Body of pancreas (tissue), 4 donors: Measurements from ENCODE around the gene IGSF23. TPM values are rescaled to one million over a fixed set of nuclear protein-coding genes. Genes with fewer than 3 reads are reported as not detected.
A peak's percentile ranks its signal among the peaks of the same experiment; 100 is the strongest.

Experiments
- ATAC-seq: fragments of 150-250 bp; one replicate; pipeline ENCODE4 v1.9.1; 2016
- DNase-seq, 4 donors: peaks; one replicate each; pipeline ENCODE4 v3.0.0-alpha.2; 2019
- H3K27ac ChIP-seq, 4 donors: fragments of 200-600 bp; sonication (generic); 1 replicate in 3 of 4; 2 replicates in 1 of 4; pipeline versions ENCODE4 v1.5.1 to v1.6.1; 2016 to 2019; ENCODE audit warnings: mild to moderate bottlenecking in 1 of 4, mixed read lengths in 1 of 4, moderate library complexity in 1 of 4
- H3K27me3 ChIP-seq, 2 donors: fragments of 200-600 bp; sonication (generic); one replicate each; pipeline ENCODE4 v1.6.0; 2016; ENCODE audit warnings: mild to moderate bottlenecking in 1 of 2
- H3K36me3 ChIP-seq, 2 donors: fragments of 200-600 bp; sonication (generic); replicated peaks in 1 of 2; 2 replicates each; pipeline ENCODE4 v1.5.1; 2016; ENCODE audit warnings: low read depth in 2 of 2; ENCODE audit not compliant: insufficient read depth in 1 of 2
- H3K4me1 ChIP-seq: fragments of 200-600 bp; sonication (generic); one replicate; pipeline ENCODE4 v1.6.0; 2016
- H3K4me3 ChIP-seq, 2 donors: fragments of 200-600 bp; sonication (generic); 1 replicate in 1 of 2; 2 replicates in 1 of 2; pipeline ENCODE4 v1.5.1; 2016 to 2019
- H3K9me3 ChIP-seq, 3 donors: fragments of 200-600 bp; sonication (generic); 1 replicate in 2 of 3; 2 replicates in 1 of 3; pipeline ENCODE4 v1.5.1; 2016
- POLR2A ChIP-seq, 3 donors: fragments of 450-650 bp; IDR thresholded peaks; one replicate each; pipeline ENCODE4 v1.6.1; 2016; ENCODE audit warnings: antibody characterized with exemption in 3 of 3, mild to moderate bottlenecking in 2 of 3
- WGBS, 2 donors: methylation state at CpG; one replicate each; pipeline ENCODE4 v1.1.5; 2017; 5-methylcytosine and 5-hydroxymethylcytosine counted together
- intact Hi-C: fragments of 100-400 bp; cut with DNase I; formaldehyde crosslinking; loops from one replicate; pipeline ENCODE4 v1.15.1; 2023
- total RNA-seq, 2 donors: library from RNA; depleted of rRNA; stranded (reverse); fragments of >200 nt; gene quantifications; one replicate each; pipeline ENCODE4 v1.1.0, GENCODE V29; 2016
- TF ChIP-seq, protein P1 (sequence below), 7 experiments: fragments of 450-650 bp in 4 of 7; fragments of 200-600 bp in 3 of 7; sonication (generic) in 3 of 7; IDR thresholded peaks; one replicate each; pipeline ENCODE4 v1.5.1; 2016 to 2019; ENCODE audit warnings: antibody characterized with exemption in 7 of 7

IGSF23 gene
- total RNA-seq, 2 donors from 2014 or later, result 3.1 TPM; not detected in 1

DNA sequence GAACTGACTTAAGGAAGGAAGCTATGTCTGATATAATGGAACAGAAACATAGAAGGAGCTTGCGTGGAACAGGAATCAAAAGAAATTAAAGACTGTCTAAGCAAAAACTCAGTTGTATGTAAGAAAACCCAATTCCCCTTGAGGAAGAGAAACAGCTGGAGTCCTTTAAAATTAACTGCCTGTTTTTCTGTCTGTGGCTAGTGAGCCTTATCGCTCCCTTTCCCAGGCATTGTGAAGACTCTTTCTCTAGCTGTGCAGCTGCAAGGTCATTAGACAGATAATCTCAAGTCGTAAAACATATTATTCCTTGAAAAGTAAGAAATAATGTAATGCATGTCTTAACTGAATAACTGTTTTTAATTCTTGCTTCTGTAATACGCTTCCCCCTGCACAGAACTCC, 39.7 kb upstream of the IGSF23 start:
- Histone ChIP-seq H3K27me3 (no peaks in the 10 kb centered on the region), H3K4me3 (no peak overlapping the region), H3K36me3 (no peaks in the 10 kb centered on the region), H3K4me1 (no peaks in the 10 kb centered on the region), H3K9me3 (no peaks in the 10 kb centered on the region), H3K27ac (no peak overlapping the region)
- DNase-seq (no peak), ATAC-seq (no peak)
- no peak for TF ChIP-seq POLR2A (IDR thresholded peaks at IDR 0.05)
- TF ChIP-seq, protein P1, sequence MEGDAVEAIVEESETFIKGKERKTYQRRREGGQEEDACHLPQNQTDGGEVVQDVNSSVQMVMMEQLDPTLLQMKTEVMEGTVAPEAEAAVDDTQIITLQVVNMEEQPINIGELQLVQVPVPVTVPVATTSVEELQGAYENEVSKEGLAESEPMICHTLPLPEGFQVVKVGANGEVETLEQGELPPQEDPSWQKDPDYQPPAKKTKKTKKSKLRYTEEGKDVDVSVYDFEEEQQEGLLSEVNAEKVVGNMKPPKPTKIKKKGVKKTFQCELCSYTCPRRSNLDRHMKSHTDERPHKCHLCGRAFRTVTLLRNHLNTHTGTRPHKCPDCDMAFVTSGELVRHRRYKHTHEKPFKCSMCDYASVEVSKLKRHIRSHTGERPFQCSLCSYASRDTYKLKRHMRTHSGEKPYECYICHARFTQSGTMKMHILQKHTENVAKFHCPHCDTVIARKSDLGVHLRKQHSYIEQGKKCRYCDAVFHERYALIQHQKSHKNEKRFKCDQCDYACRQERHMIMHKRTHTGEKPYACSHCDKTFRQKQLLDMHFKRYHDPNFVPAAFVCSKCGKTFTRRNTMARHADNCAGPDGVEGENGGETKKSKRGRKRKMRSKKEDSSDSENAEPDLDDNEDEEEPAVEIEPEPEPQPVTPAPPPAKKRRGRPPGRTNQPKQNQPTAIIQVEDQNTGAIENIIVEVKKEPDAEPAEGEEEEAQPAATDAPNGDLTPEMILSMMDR (IDR thresholded peaks at IDR 0.05), result no peak
- intact Hi-C loops, result loop anchor here (5.0 kb wide), 1 partner anchor 84 kb away; no protein-coding TSS in a partner anchor
- WGBS, 2 donors, result 70 to 75% methylated on average over 4 of the region's 4 CpGs

GRCh38 chr19:44574186-44574950, 39.0 kb upstream of the IGSF23 start:
- Histone ChIP-seq H3K27ac (no peak overlapping the region), H3K4me3 (no peak overlapping the region), H3K4me1 (no peaks in the 10 kb centered on the region), H3K36me3 (no peaks in the 10 kb centered on the region), H3K27me3 (no peaks in the 10 kb centered on the region), H3K9me3 (no peaks in the 10 kb centered on the region)
- DNase-seq, result no peak
- TF ChIP-seq, protein P1 (IDR thresholded peaks at IDR 0.05), result no peak
- no peak for TF ChIP-seq POLR2A (IDR thresholded peaks at IDR 0.05)
- WGBS, 2 donors, result 74 to 82% methylated on average over 8 of the region's 8 CpGs
- no peak for ATAC-seq
- intact Hi-C loops, result loop anchor here (5.0 kb wide), 1 partner anchor 83 kb away; no protein-coding TSS in a partner anchor

DNA sequence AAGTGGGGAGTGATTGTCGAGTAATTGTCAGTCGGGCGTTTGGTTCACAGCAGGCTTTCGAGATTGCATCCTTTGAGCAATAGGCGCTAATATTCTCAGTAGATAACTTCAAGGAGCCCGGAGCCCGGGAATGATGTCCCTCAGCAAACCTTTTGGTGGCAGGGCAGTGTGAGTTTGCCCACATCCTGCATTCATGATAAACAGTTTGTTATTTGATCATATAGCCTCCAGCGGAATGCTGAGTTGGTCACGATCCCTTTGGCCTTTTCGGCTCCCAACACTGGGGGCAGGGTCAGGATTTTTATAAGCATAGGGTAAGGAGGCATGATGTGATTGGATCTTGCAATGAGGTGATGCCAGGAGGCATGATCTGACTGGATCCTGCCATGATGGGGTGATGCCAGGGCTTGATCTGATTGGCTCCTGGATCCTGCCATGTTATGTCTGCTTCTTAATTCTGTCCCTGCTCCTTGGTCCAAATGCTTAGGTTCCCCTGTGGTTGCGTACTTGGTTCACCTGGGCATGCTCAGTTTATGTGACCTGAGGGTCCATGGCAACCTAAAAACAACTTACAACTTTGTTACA, 38.2 kb upstream of the IGSF23 start:
- intact Hi-C loops, result no loop called here
- DNase-seq (no peak), ATAC-seq (no peak)
- Histone ChIP-seq H3K4me3 (no peak overlapping the region), H3K4me1 (no peaks in the 10 kb centered on the region), H3K36me3 (no peaks in the 10 kb centered on the region), H3K9me3 (no peaks in the 10 kb centered on the region), H3K27me3 (no peaks in the 10 kb centered on the region), H3K27ac (no peak overlapping the region)
- 79 to 81% methylated on average over 10 to 11 of the region's 11 CpGs for WGBS, 2 donors
- TF ChIP-seq POLR2A (IDR thresholded peaks at IDR 0.05), result no peak

DNA sequence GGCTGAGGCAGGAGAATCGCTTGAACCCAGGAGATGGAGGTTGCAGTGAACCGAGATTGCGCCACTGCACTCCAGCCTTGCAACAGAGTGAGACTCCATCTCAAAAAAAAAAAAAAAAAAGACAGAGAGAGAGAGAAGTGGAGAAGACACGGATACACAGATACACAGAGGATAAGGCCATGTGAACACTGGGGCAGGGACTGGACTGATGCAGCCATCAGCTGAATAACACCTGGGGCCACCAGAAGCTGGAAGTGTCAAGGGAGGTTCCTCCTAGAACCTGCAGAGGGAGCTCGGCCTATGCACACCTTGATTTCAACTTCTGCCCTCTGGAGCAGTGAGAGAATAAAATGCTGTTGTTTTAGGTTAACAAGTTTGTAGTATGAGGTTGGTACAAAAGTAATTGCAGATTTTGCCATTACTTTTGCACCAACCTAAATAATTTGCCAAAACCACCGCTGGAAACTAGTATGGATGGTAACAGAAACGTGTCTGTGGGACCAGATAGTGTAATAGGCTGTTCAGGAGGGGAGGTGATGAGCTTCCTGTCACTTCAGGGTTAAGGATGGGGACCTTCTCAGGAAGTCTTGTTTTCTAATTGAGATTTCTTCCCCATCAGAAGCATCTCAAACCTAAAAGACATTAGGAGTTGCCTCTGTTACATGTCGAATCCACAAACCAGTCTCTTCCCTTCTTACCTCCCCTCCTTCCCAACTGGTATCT, 36.4 kb upstream of the IGSF23 start:
- ATAC-seq (peak; percentile 93), DNase-seq (peak; percentile 60 to 72 (median 70))
- Histone ChIP-seq H3K9me3 (no peaks in the 10 kb centered on the region), H3K4me3 (no peak overlapping the region), H3K36me3 (no peaks in the 10 kb centered on the region), H3K27me3 (no peaks in the 10 kb centered on the region), H3K27ac (no peak overlapping the region), H3K4me1 (no peaks in the 10 kb centered on the region)
- intact Hi-C loops, result no loop called here
- TF ChIP-seq, protein P1 (IDR thresholded peaks at IDR 0.05), result peak; percentile 32 to 84 (median 74)
- TF ChIP-seq POLR2A (IDR thresholded peaks at IDR 0.05), result no peak
- WGBS, 2 donors, result 37 to 58% methylated on average over 5 to 8 of the region's 8 CpGs

DNA sequence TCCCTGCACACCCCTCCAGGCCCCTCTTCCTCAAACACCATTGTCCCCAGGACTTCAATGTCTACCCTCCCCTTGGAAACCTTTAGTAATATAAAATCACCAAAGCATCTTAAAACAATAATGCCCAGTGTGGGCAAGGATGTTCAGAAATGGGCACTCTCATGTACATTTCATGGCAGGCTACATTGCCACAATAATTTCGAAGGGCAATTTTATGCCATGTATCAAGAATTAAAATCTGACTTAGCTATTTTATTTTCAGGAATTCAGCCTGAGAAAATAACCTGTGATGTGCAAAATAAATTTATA, 35.8 kb upstream of the IGSF23 start:
- H3K4me1 ChIP-seq, result no peaks in the 10 kb centered on the region
- no peak overlapping the region for H3K4me3 ChIP-seq
- H3K27ac ChIP-seq, result no peak overlapping the region
- TF ChIP-seq POLR2A (IDR thresholded peaks at IDR 0.05), result no peak
- TF ChIP-seq, protein P1 (IDR thresholded peaks at IDR 0.05), result no peak
- no peaks in the 10 kb centered on the region for H3K9me3 ChIP-seq
- WGBS, 2 donors, result 28 to 43% methylated on average over 1 of the region's 1 CpG
- intact Hi-C loops, result no loop called here
- no peaks in the 10 kb centered on the region for H3K27me3 ChIP-seq
- no peak for DNase-seq
- ATAC-seq, result no peak
- H3K36me3 ChIP-seq, result no peaks in the 10 kb centered on the region
